SK-N-SH treated with all-trans-retinoic acid at 6 μM for 48 hours (cell line): Measurements from ENCODE around the gene HSPB2.

Experiments used
- ATAC-seq: fragments of 200-7000 bp; cut with Tn5 transposase; 3 replicates; pipeline ENCODE4 v1.9.1; 2020; ENCODE audit warnings: mild to moderate bottlenecking, moderate library complexity
- ARNTL ChIP-seq: fragments of 450-650 bp; formaldehyde crosslinking; IDR thresholded peaks from 2 replicates; pipeline ENCODE4 v1.5.0; 2020; ENCODE audit warnings: low read depth, mild to moderate bottlenecking, moderate library complexity, borderline replicate concordance
- BACH2 ChIP-seq: fragments of 250-450 bp; sonication (Bioruptor Pico); IDR thresholded peaks from 2 replicates; pipeline ENCODE4 v1.9.0; 2021; ENCODE audit warnings: mild to moderate bottlenecking, borderline replicate concordance
- CREB5 ChIP-seq: fragments of 250-450 bp; sonication (Bioruptor Pico); IDR thresholded peaks from 2 replicates; pipeline ENCODE4 v1.5.1; 2020; ENCODE audit warnings: low read depth, mild to moderate bottlenecking, moderate library complexity
- CSDC2 ChIP-seq: fragments of 250-450 bp; sonication (Bioruptor Pico); IDR thresholded peaks from 2 replicates; pipeline ENCODE4 v1.5.0; 2020; ENCODE audit warnings: mild to moderate bottlenecking, moderate library complexity
- CSRNP3 ChIP-seq: fragments of 250-450 bp; sonication (Bioruptor Pico); IDR thresholded peaks from 2 replicates; pipeline ENCODE4 v1.5.1; 2021; ENCODE audit warnings: mild to moderate bottlenecking, moderate library complexity
- GLIS3 ChIP-seq: fragments of 250-450 bp; sonication (Bioruptor Pico); IDR thresholded peaks from 2 replicates; pipeline ENCODE4 v1.5.0; 2020; ENCODE audit warnings: mild to moderate bottlenecking, moderate library complexity
- ISL1 ChIP-seq: fragments of 250-450 bp; sonication (Bioruptor Pico); IDR thresholded peaks from 2 replicates; pipeline ENCODE4 v2.1.2; 2022; ENCODE audit warnings: mild to moderate bottlenecking, moderate library complexity
- PATZ1 ChIP-seq: fragments of 250-450 bp; sonication (Bioruptor Pico); IDR thresholded peaks from 2 replicates; pipeline ENCODE4 v1.8.0; 2020; ENCODE audit warnings: mild to moderate bottlenecking, moderate library complexity, borderline replicate concordance
- POU6F1 ChIP-seq: fragments of 250-450 bp; sonication (Bioruptor Pico); IDR thresholded peaks from 2 replicates; pipeline ENCODE4 v1.8.0; 2021; ENCODE audit warnings: low read depth, mild to moderate bottlenecking, moderate library complexity, borderline replicate concordance
- PPARA ChIP-seq: fragments of 250-450 bp; sonication (Bioruptor Pico); IDR thresholded peaks from 2 replicates; pipeline ENCODE4 v1.5.0; 2020; ENCODE audit warnings: mild to moderate bottlenecking, borderline replicate concordance
- RARB ChIP-seq: fragments of 250-450 bp; sonication (Bioruptor Pico); IDR thresholded peaks from 2 replicates; pipeline ENCODE4 v1.8.0; 2021; ENCODE audit warnings: mild to moderate bottlenecking, moderate library complexity
- TCF4 ChIP-seq: fragments of 250-450 bp; sonication (Bioruptor Pico); IDR thresholded peaks from 2 replicates; pipeline ENCODE4 v1.8.0; 2021; ENCODE audit warnings: mild to moderate bottlenecking, moderate library complexity, borderline replicate concordance
- TOX ChIP-seq: fragments of 250-450 bp; sonication (Bioruptor Pico); IDR thresholded peaks from 2 replicates; pipeline ENCODE4 v1.8.0; 2021; ENCODE audit warnings: mild to moderate bottlenecking, moderate library complexity, borderline replicate concordance
- TSHZ2 ChIP-seq: fragments of 250-450 bp; sonication (Bioruptor Pico); IDR thresholded peaks from 2 replicates; pipeline ENCODE4 v1.5.0; 2020; ENCODE audit warnings: mild to moderate bottlenecking, moderate library complexity
- ZC3H10 ChIP-seq: fragments of 250-450 bp; sonication (Bioruptor Pico); IDR thresholded peaks from 2 replicates; pipeline ENCODE4 v1.5.1; 2021; ENCODE audit warnings: mild to moderate bottlenecking, moderate library complexity
- ZFP3 ChIP-seq: fragments of 250-450 bp; sonication (Bioruptor Pico); IDR thresholded peaks from 2 replicates; pipeline ENCODE4 v1.5.0; 2020; ENCODE audit warnings: mild to moderate bottlenecking, moderate library complexity
- ZFP30 ChIP-seq: fragments of 450-650 bp; formaldehyde crosslinking; IDR thresholded peaks from 2 replicates; pipeline ENCODE4 v1.5.0; 2022; ENCODE audit warnings: mild to moderate bottlenecking, moderate library complexity
- ZNF565 ChIP-seq: fragments of 450-650 bp; formaldehyde crosslinking; conservative IDR thresholded peaks from 2 replicates; pipeline ENCODE4 v1.5.0; 2020; ENCODE audit warnings: low read depth, mild to moderate bottlenecking, moderate library complexity
- ZNF70 ChIP-seq: fragments of 450-650 bp; formaldehyde crosslinking; IDR thresholded peaks from 2 replicates; pipeline ENCODE4 v1.5.0; 2020; ENCODE audit warnings: mild to moderate bottlenecking, moderate library complexity
- ZNF8 ChIP-seq: fragments of 450-650 bp; formaldehyde crosslinking; IDR thresholded peaks from 2 replicates; pipeline ENCODE4 v1.5.0; 2020; ENCODE audit warnings: mild to moderate bottlenecking, moderate library complexity

The HSPB2 gene

GRCh38 chr11:111870886-111871692 lies 41.4 kb upstream of the HSPB2 start, which contains the start of gene ALG9:
TSS of gene ALG9 (minus strand) at chr11:111871581. CDS start at chr11:111871482, 99 bp downstream.
- peak; percentile 96 for ATAC-seq
- no peak for TF ChIP-seq ARNTL
- no peak for TF ChIP-seq ZNF70
- TF ChIP-seq ZNF565 (CRISPR knock-in tag): no peak
- no peak for TF ChIP-seq CREB5
- no peak for TF ChIP-seq TCF4 (CRISPR knock-in tag)
- no peak for TF ChIP-seq TOX
- TF ChIP-seq RARB (CRISPR knock-in tag): no peak
- no peak for TF ChIP-seq CSRNP3 (CRISPR knock-in tag)
- TF ChIP-seq BACH2 (CRISPR knock-in tag): no peak
- TF ChIP-seq, all 23 proteins: peak for 0

GRCh38 chr11:111871693-111872161 lies 40.8 kb upstream of the HSPB2 start:
- TF ChIP-seq PATZ1 (CRISPR knock-in tag) (no peak), ARNTL (no peak), GLIS3 (CRISPR knock-in tag) (no peak), CSRNP3 (CRISPR knock-in tag) (no peak), ZC3H10 (no peak), ZFP3 (CRISPR knock-in tag) (no peak), TSHZ2 (no peak), BACH2 (CRISPR knock-in tag) (no peak), POU6F1 (CRISPR knock-in tag) (no peak), TOX (no peak), ZFP30 (CRISPR knock-in tag) (no peak), PPARA (CRISPR knock-in tag) (no peak), ZNF8 (CRISPR knock-in tag) (no peak), ISL1 (CRISPR knock-in tag) (no peak), TCF4 (CRISPR knock-in tag) (no peak), CSDC2 (CRISPR knock-in tag) (no peak), ZNF70 (no peak), ZNF565 (CRISPR knock-in tag) (no peak)
- peak; percentile 30; the same call in 2 of the 3 replicates for ATAC-seq
